Panc1 (cell line): ENCODE results near the gene DOCK11. TPM values are rescaled to one million over a fixed set of nuclear protein-coding genes. Genes with fewer than 3 reads are reported as not detected.

ENCODE experiments used
- ATAC-seq: fragments of 200-7000 bp; cut with Tn5 transposase; 2 replicates; pipeline ENCODE4 v1.9.1; 2020; ENCODE audit warnings: mild to moderate bottlenecking, moderate library complexity
- BruUV-seq: library from RNA; stranded (reverse); fragments of 400-500 nt; replicated peaks from 2 replicates; lab custom pipeline; 2021; lab: Mats Ljungman, UMichigan
- CTCF ChIA-PET: fragments of 300-600 bp; sonication (Branson Sonifier 250); formaldehyde crosslinking; loops from one replicate; lab custom pipeline; 2022; ENCODE audit warnings: antibody characterized with exemption; lab: Charles Lee
- POLR2A ChIA-PET: fragments of 300-600 bp; sonication (Branson Sonifier 250); formaldehyde crosslinking; loops from one replicate; lab custom pipeline; 2022; ENCODE audit warnings: antibody characterized with exemption; lab: Charles Lee
- DNase-seq: peaks from one replicate; pipeline ENCODE4 v3.0.0-alpha.2; 2010; ENCODE audit warnings: low read depth, low spot score
- H3K27ac ChIP-seq: 2 replicates; pipeline ENCODE4 v1.5.1; 2011; ENCODE audit warnings: mild to moderate bottlenecking, low read length, inconsistent platforms
- H3K27me3 ChIP-seq: fragments of 200-500 bp; sonication (Bioruptor generic); 2 replicates; pipeline ENCODE4 v1.6.0; 2014; ENCODE audit warnings: low read length, inconsistent platforms; ENCODE audit not compliant: control insufficient read depth, insufficient read depth
- H3K36me3 ChIP-seq: fragments of 200-500 bp; sonication (Bioruptor generic); 2 replicates; pipeline ENCODE4 v1.5.1; 2014; ENCODE audit warnings: inconsistent platforms, mild to moderate bottlenecking, low read length, moderate library complexity; ENCODE audit not compliant: control insufficient read depth, insufficient read depth
- H3K4me1 ChIP-seq: 2 replicates; pipeline ENCODE4 v1.5.1; 2011; ENCODE audit warnings: inconsistent platforms, mild to moderate bottlenecking, low read length, moderate library complexity; ENCODE audit not compliant: control insufficient read depth, insufficient read depth
- H3K4me3 ChIP-seq, 2 experiments: 2 replicates each; pipeline ENCODE4 v1.5.1; 2011 to 2012; ENCODE audit warnings: low read depth in 2 of 2, low read length in 2 of 2, mild to moderate bottlenecking in 2 of 2, inconsistent platforms in 1 of 2, moderate library complexity in 1 of 2
- H3K9me3 ChIP-seq: fragments of 200-500 bp; sonication (Bioruptor generic); 2 replicates; pipeline ENCODE4 v1.5.1; 2014; ENCODE audit warnings: low read depth, mild to moderate bottlenecking, inconsistent platforms, low read length, moderate library complexity; ENCODE audit not compliant: control insufficient read depth, insufficient read depth
- CTCF ChIP-seq: fragments of 450-650 bp; IDR thresholded peaks from 2 replicates; pipeline ENCODE4 v1.5.1; 2017; ENCODE audit warnings: mild to moderate bottlenecking
- POLR2AphosphoS5 ChIP-seq: IDR thresholded peaks from 2 replicates; pipeline ENCODE4 v1.6.1; 2012; ENCODE audit warnings: mild to moderate bottlenecking, low read depth, low read length, moderate library complexity
- SIN3A ChIP-seq: IDR thresholded peaks from 2 replicates; pipeline ENCODE4 v1.6.1; 2012; ENCODE audit warnings: low read depth, mild to moderate bottlenecking, low read length, moderate library complexity, borderline replicate concordance; ENCODE audit not compliant: insufficient read depth
- TCF7L2 ChIP-seq: IDR thresholded peaks from 2 replicates; pipeline ENCODE4 v1.6.1; 2011; ENCODE audit warnings: mild to moderate bottlenecking, low read depth, low read length, inconsistent platforms
- in situ Hi-C: cut with HindIII; loops from 2 replicates; pipeline ENCODE4 v1.10.0; 2016; ENCODE audit warnings: low sequenced_read_pairs, low pct_unique_long_range_greater_than_20kb
- intact Hi-C: fragments of 100-400 bp; cut with micrococcal nuclease; formaldehyde crosslinking; loops from one replicate; pipeline ENCODE4 v1.10.0; 2022; ENCODE audit not compliant: unreplicated experiment
- total RNA-seq: library from RNA; stranded (reverse); gene quantifications from one replicate; pipeline ENCODE4 v1.2.1, GENCODE V29; 2021; ENCODE audit not compliant: unreplicated experiment
- TF ChIP-seq, protein P1 (sequence below), 2 experiments: IDR thresholded peaks; 2 replicates each; pipeline ENCODE4 v1.6.1; 2011 to 2012; ENCODE audit warnings: low read depth in 2 of 2, control low read depth in 1 of 2, low read length in 1 of 2, mild to moderate bottlenecking in 1 of 2, moderate library complexity in 1 of 2; ENCODE audit not compliant: insufficient read depth in 1 of 2

DOCK11 gene
- total RNA-seq, 1 experiment from 2014 or later = 2.0 TPM

- ATAC-seq (no peak), DNase-seq (no peak)
- H3K36me3 ChIP-seq = no peaks in the 10 kb centered on the region
- no peak overlapping the region for H3K4me3 ChIP-seq
- POLR2A ChIA-PET = no interaction called here
- TF ChIP-seq, protein P1, sequence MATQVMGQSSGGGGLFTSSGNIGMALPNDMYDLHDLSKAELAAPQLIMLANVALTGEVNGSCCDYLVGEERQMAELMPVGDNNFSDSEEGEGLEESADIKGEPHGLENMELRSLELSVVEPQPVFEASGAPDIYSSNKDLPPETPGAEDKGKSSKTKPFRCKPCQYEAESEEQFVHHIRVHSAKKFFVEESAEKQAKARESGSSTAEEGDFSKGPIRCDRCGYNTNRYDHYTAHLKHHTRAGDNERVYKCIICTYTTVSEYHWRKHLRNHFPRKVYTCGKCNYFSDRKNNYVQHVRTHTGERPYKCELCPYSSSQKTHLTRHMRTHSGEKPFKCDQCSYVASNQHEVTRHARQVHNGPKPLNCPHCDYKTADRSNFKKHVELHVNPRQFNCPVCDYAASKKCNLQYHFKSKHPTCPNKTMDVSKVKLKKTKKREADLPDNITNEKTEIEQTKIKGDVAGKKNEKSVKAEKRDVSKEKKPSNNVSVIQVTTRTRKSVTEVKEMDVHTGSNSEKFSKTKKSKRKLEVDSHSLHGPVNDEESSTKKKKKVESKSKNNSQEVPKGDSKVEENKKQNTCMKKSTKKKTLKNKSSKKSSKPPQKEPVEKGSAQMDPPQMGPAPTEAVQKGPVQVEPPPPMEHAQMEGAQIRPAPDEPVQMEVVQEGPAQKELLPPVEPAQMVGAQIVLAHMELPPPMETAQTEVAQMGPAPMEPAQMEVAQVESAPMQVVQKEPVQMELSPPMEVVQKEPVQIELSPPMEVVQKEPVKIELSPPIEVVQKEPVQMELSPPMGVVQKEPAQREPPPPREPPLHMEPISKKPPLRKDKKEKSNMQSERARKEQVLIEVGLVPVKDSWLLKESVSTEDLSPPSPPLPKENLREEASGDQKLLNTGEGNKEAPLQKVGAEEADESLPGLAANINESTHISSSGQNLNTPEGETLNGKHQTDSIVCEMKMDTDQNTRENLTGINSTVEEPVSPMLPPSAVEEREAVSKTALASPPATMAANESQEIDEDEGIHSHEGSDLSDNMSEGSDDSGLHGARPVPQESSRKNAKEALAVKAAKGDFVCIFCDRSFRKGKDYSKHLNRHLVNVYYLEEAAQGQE (IDR thresholded peaks at IDR 0.05; ENCODE audit: insufficient read depth in 1 of 2, low read depth in 2 of 2, low read length in 1 of 2) = no peak
- TF ChIP-seq TCF7L2 = no peak
- TF ChIP-seq SIN3A = no peak
- no peaks in the 10 kb centered on the region for H3K9me3 ChIP-seq
- CTCF ChIA-PET = no interaction called here
- H3K27me3 ChIP-seq = no peaks in the 10 kb centered on the region
- no peaks in the 10 kb centered on the region for H3K4me1 ChIP-seq
- intact Hi-C loops (no loop called here), in situ Hi-C loops (no loop called here)
- no TSS peak for BruUV-seq
- no peak overlapping the region for H3K27ac ChIP-seq
These were observed 9.0 kb downstream of the DOCK11 start for GRCh38 chrX:118504581-118504980.

GRCh38 chrX:118506805-118507480 lies 11.3 kb downstream of the DOCK11 start:
- POLR2A ChIA-PET = no interaction called here
- no peaks in the 10 kb centered on the region for H3K27me3 ChIP-seq
- H3K36me3 ChIP-seq = no peaks in the 10 kb centered on the region
- no peak overlapping the region for H3K4me3 ChIP-seq
- DNase-seq (no peak), ATAC-seq (no peak)
- intact Hi-C loops (no loop called here), in situ Hi-C loops (no loop called here)
- no peak overlapping the region for H3K27ac ChIP-seq
- TF ChIP-seq, protein P1 (IDR thresholded peaks at IDR 0.05; ENCODE audit: insufficient read depth in 1 of 2, low read depth in 2 of 2, low read length in 1 of 2) = no peak
- CTCF ChIA-PET = no interaction called here
- H3K4me1 ChIP-seq = no peaks in the 10 kb centered on the region
- no peaks in the 10 kb centered on the region for H3K9me3 ChIP-seq
- no TSS peak for BruUV-seq

- Histone ChIP-seq H3K27me3 (no peaks in the 10 kb centered on the region), H3K27ac (no peak overlapping the region), H3K36me3 (no peaks in the 10 kb centered on the region), H3K4me3 (no peak overlapping the region), H3K4me1 (no peaks in the 10 kb centered on the region), H3K9me3 (no peaks in the 10 kb centered on the region)
- ATAC-seq (no peak), DNase-seq (no peak)
- POLR2A ChIA-PET = interaction anchor here (0.5 kb wide), 1 partner anchor 176 kb away, joined by 5 read pairs; no protein-coding TSS in a partner anchor
- BruUV-seq = no TSS peak
- in situ Hi-C loops (no loop called here), intact Hi-C loops (no loop called here)
- TF ChIP-seq POLR2AphosphoS5 = no peak
- no peak for TF ChIP-seq TCF7L2
- TF ChIP-seq SIN3A = no peak
- no peak for TF ChIP-seq CTCF
- TF ChIP-seq, protein P1 (IDR thresholded peaks at IDR 0.05; ENCODE audit: insufficient read depth in 1 of 2, low read depth in 2 of 2, low read length in 1 of 2) = no peak
- CTCF ChIA-PET = interaction anchor here (0.6 kb wide), 1 partner anchor 47 kb away, joined by 3 read pairs; no protein-coding TSS in a partner anchor
These were observed 12.2 kb downstream of the DOCK11 start for GRCh38 chrX:118507766-118508165.
